Stimulated activated naive B cell treated with anti-CD40 and anti-IgM and Interleukin-4, amounts not matched to agents 10 μg/mL and 1 μg/mL and 100 μg/mL, for 72 hours (primary cell): ENCODE measurements around the gene SUPT4H1.

ENCODE experiments used
- ATAC-seq, 2 donors: fragments of 150-1000 bp; cut with Tn5 transposase; replicated peaks; 2 replicates each; pipeline ENCODE4 v1.10.0; 2021; ENCODE audit warnings: moderate library complexity in 1 of 2
- DNase-seq: peaks from one replicate; pipeline ENCODE4 v3.0.0; 2021
- H3K27ac Mint-ChIP-seq: one replicate; pipeline ENCODE4 v1.8.0; 2022; ENCODE audit warnings: mild to moderate bottlenecking, mixed read lengths
- H3K27me3 Mint-ChIP-seq, 2 donors: one replicate each; pipeline ENCODE4 v1.8.0; 2022; ENCODE audit warnings: mixed read lengths in 2 of 2
- H3K36me3 Mint-ChIP-seq, 2 donors: one replicate each; pipeline ENCODE4 v1.8.0; 2022; ENCODE audit warnings: mixed read lengths in 2 of 2, mild to moderate bottlenecking in 1 of 2
- H3K4me1 Mint-ChIP-seq, 2 donors: one replicate each; pipeline ENCODE4 v1.8.0; 2022; ENCODE audit warnings: mixed read lengths in 2 of 2, mild to moderate bottlenecking in 1 of 2
- H3K4me3 Mint-ChIP-seq, 2 donors: one replicate each; pipeline ENCODE4 v1.8.0; 2022; ENCODE audit warnings: mild to moderate bottlenecking in 2 of 2, mixed read lengths in 2 of 2, moderate library complexity in 1 of 2
- H3K9me3 Mint-ChIP-seq, 2 donors: one replicate each; pipeline ENCODE4 v1.8.0; 2022; ENCODE audit warnings: mixed read lengths in 2 of 2, mild to moderate bottlenecking in 1 of 2

The SUPT4H1 gene

DNA sequence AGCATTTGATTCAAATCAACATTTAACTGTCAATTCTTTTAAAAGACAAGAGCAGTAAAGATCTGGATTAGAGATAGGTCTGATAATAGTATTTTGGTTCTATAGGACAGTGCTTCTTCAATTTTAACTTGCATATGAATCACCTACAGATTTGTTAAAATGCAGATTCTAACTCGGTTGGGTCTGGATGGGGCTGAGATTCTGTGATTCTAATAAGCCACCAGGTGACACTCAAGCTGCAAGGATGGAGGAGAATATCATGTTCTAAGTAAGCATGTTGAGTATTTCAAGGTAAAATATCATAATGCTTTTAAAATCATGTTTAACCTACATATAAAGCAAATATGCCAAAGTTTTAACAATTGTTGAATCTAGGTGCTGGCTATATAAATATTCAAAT, 39.2 kb downstream of the SUPT4H1 start:
- no peaks in the 10 kb centered on the region for H3K27me3 Mint-ChIP-seq
- no peak overlapping the region for H3K27ac Mint-ChIP-seq
- ATAC-seq (no peak), DNase-seq (no peak)
- H3K36me3 Mint-ChIP-seq, result no peaks in the 10 kb centered on the region
- H3K9me3 Mint-ChIP-seq, result no peaks in the 10 kb centered on the region
- no peak overlapping the region for H3K4me3 Mint-ChIP-seq
- H3K4me1 Mint-ChIP-seq, result peaks cover 7 to 8% of the 10 kb centered on the region in 2 donors

DNA sequence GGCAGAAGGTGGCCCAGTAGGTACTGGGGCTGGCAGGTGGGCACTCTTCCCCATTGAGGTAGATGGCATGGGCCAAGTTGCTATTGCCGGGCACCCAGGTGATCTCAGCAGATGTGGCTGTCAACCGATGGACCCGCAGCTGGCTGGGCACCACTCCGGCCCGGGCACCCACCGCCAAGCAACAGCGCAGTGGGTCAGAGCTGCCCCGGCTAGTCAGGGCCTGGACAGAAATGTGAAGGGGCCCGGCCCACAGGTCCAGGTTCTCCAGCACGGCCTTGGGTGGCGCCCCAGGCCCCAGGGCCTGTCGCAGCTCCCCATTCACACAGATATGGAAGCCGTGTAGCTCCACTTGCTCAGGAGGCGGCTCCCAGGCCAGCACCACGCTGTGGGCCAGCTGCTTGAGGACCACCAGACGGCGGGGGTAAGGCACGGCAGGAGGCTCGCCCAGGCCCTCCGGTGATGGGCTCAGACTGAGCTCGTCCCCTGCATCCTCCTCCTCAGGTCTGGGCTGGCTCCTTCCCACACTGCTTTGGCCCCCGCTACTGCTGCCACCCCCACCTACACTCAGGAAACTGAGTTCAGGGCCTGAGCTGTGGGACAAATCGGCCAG, 39.9 kb downstream of the SUPT4H1 start:
- ATAC-seq, result no peak
- DNase-seq, result no peak
- Mint-ChIP-seq H3K9me3 (no peaks in the 10 kb centered on the region), H3K27ac (no peak overlapping the region), H3K4me3 (no peak overlapping the region), H3K4me1 (peaks cover 0 to 1% of the 10 kb centered on the region in 2 donors), H3K36me3 (no peaks in the 10 kb centered on the region), H3K27me3 (no peaks in the 10 kb centered on the region)

- DNase-seq, result no peak
- H3K9me3 Mint-ChIP-seq, result no peaks in the 10 kb centered on the region
- no peaks in the 10 kb centered on the region for H3K36me3 Mint-ChIP-seq
- no peak for ATAC-seq
- H3K27ac Mint-ChIP-seq, result peak overlapping the region; percentile 61
- no peak overlapping the region for H3K4me3 Mint-ChIP-seq
- H3K4me1 Mint-ChIP-seq, result no peaks in the 10 kb centered on the region
- no peaks in the 10 kb centered on the region for H3K27me3 Mint-ChIP-seq
These were observed 40.5 kb downstream of the SUPT4H1 start for GRCh38 chr17:58311429-58311894.

- no peak overlapping the region for H3K4me3 Mint-ChIP-seq
- no peaks in the 10 kb centered on the region for H3K9me3 Mint-ChIP-seq
- ATAC-seq (no peak), DNase-seq (no peak)
- no peaks in the 10 kb centered on the region for H3K27me3 Mint-ChIP-seq
- no peaks in the 10 kb centered on the region for H3K36me3 Mint-ChIP-seq
- H3K4me1 Mint-ChIP-seq, result no peaks in the 10 kb centered on the region
- no peak overlapping the region for H3K27ac Mint-ChIP-seq
These were observed 41.2 kb downstream of the SUPT4H1 start for GRCh38 chr17:58310511-58311428.

DNA sequence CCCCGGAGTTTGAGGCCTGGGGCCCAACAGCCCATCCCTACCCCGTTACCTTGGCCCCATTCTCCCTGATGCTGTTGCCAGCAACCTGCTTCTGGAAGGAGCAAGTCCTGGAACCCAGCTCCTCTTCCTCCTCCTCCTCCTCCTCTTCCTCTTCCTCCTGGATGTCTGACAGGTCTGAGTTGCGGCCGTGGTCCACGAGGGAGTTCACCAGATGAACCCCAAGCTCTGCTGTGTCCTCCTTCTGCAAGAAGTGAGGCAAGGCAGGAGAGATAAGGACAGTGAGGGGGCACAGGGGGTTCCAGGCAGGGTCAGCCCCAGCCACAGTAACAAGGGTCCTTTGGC, 42.1 kb downstream of the SUPT4H1 start:
- Mint-ChIP-seq H3K27me3 (no peaks in the 10 kb centered on the region), H3K27ac (no peak overlapping the region), H3K4me1 (no peaks in the 10 kb centered on the region), H3K9me3 (no peaks in the 10 kb centered on the region), H3K36me3 (no peaks in the 10 kb centered on the region), H3K4me3 (no peak overlapping the region)
- no peak for ATAC-seq
- DNase-seq, result no peak

GRCh38 chr17:58308985-58309917, 42.8 kb downstream of the SUPT4H1 start:
- ATAC-seq (no peak), DNase-seq (no peak)
- H3K27ac Mint-ChIP-seq, result no peak overlapping the region
- no peaks in the 10 kb centered on the region for H3K27me3 Mint-ChIP-seq
- H3K9me3 Mint-ChIP-seq, result no peaks in the 10 kb centered on the region
- H3K4me3 Mint-ChIP-seq, result no peak overlapping the region
- H3K36me3 Mint-ChIP-seq, result no peaks in the 10 kb centered on the region
- peaks cover 2 to 3% of the 10 kb centered on the region in 2 donors for H3K4me1 Mint-ChIP-seq

DNA sequence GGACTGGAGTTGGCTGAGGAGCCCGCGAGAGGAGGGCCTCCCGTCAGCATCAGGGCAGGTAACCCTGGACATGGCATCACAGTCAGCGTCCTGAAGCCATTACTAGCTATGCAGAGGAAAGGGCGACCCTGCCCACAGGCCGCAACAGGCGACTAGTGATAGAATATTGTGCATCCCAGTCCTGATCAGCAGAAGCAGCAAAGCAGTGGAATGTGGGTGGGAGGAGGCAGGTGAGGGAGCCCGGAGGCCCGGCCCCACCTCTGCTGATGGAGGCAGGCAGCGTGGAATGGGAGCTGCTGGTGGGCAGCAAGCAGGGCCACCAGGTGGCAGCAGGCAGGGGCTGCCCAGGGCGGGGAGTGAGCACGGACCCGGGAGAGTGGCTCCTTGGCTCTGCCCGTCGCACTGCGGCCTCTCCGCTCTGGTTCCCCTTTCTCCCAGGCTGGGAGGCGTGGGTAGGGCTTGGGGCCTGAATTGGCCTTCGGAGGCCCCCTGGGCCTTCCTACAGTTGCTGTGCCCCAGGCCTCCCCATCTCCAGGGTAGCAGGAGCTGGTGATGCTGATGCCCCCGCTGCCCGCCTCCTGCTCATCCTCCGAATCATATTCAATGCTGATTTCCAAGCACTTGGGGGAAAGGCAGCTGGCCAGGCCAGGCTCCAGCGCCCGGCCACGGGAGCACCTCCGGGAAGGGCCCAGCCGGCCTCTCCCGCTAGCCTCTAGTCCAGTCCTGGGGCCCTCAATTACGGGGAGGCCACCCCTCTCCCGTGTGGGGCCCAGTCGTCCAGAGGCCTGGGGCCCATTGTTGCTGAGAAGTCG, 43.6 kb downstream of the SUPT4H1 start:
- Mint-ChIP-seq H3K4me1 (peaks cover 6 to 9% of the 10 kb centered on the region in 2 donors), H3K27me3 (no peaks in the 10 kb centered on the region)
- no peak for DNase-seq

DNA sequence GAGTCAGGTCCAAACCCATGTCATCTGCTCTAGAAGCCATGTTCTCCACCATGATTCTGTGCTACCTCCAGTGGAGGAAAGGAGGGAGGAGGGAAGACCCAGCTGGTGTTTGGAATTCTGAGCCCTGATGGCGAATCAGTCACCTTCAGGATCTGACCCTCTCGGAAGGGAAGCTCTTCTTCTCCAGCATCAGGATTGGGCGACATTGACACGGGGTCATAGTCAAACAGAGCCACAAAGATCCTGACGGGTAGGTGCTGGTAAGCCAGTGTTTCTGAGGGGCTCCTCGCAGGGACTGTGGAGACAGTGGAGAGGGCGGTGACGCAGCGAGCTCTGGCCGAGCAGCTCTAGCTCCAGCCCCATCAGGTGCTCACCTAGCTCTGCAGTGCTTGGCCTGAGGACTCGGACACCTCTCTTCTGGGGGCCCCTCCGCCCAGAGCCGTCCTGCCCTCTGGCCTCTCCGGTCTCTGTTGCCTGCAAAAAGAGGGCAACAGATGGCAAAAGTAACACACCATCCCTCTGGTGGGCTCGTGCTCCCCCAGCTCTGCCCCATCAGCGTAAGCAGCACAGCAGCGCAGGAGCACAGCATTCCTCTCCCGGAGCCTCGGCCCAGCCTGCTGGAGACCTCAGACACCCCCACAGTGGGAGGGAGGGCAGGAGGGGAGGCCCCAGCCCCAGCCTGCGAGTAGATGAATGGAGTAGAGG, 44.4 kb downstream of the SUPT4H1 start:
- no peaks in the 10 kb centered on the region for H3K36me3 Mint-ChIP-seq
- peaks cover 9 to 16% of the 10 kb centered on the region in 2 donors for H3K4me1 Mint-ChIP-seq
- DNase-seq (no peak), ATAC-seq (no peak)
- H3K4me3 Mint-ChIP-seq, result no peak overlapping the region
- peak overlapping the region; percentile 47 for H3K27ac Mint-ChIP-seq
- H3K9me3 Mint-ChIP-seq, result no peaks in the 10 kb centered on the region
- no peaks in the 10 kb centered on the region for H3K27me3 Mint-ChIP-seq

More for the DNA sequence above, 43.6 kb downstream of the SUPT4H1 start:
- H3K36me3 Mint-ChIP-seq, result no peaks in the 10 kb centered on the region
- H3K4me3 Mint-ChIP-seq, result no peak overlapping the region
- ATAC-seq, result no peak
- H3K9me3 Mint-ChIP-seq, result no peaks in the 10 kb centered on the region
- peak overlapping the region; percentile 37 for H3K27ac Mint-ChIP-seq

DNA sequence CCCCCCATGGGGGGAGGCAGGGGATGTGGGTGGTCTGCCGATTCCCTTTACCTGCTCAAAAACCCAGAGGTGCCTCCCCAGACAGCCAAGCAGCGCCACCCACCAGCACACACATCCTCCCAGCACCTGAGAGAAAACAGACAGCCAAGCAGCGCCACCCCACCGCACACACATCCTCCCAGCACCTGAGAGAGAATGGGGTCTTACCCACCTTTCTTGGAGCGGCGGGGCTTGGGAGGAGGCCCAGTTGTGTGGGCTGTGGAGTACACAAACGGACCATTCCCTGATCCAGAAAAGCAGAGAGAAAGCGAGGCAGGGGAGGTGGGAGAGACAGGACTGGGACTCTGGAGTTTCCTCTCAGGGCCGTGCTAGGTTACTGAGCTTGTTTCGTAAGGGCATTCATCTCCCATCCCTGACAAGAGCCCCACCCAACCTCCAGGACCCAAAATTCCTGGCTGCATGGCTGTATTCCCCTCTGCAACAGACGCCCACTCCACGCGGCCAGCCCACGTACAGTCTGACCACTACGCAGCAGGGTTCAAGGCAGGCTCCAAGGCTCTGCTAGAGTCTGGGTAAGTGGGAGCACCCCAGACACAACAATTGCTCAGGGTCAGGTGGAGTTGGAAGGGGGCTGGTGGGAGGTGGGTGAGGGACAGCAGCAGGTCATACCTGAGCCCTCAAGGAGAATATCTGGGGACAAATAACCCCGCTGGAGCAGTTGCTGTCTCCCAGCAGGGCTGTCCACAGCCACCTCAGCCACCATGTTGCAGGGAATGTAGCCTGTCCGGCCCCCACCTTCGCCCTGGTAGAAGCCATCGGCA, 45.7 kb downstream of the SUPT4H1 start:
- Mint-ChIP-seq H3K27me3 (no peaks in the 10 kb centered on the region), H3K27ac (no peak overlapping the region), H3K9me3 (no peaks in the 10 kb centered on the region), H3K36me3 (no peaks in the 10 kb centered on the region), H3K4me3 (no peak overlapping the region), H3K4me1 (peaks cover 14 to 22% of the 10 kb centered on the region in 2 donors)
- no peak for ATAC-seq
- no peak for DNase-seq

- no peak overlapping the region for H3K4me3 Mint-ChIP-seq
- H3K27ac Mint-ChIP-seq, result no peak overlapping the region
- H3K27me3 Mint-ChIP-seq, result no peaks in the 10 kb centered on the region
- H3K36me3 Mint-ChIP-seq, result no peaks in the 10 kb centered on the region
- peaks cover 14 to 22% of the 10 kb centered on the region in 2 donors for H3K4me1 Mint-ChIP-seq
- ATAC-seq, result no peak
- H3K9me3 Mint-ChIP-seq, result no peaks in the 10 kb centered on the region
- no peak for DNase-seq
These were observed 46.4 kb downstream of the SUPT4H1 start for GRCh38 chr17:58305626-58306025.

DNA sequence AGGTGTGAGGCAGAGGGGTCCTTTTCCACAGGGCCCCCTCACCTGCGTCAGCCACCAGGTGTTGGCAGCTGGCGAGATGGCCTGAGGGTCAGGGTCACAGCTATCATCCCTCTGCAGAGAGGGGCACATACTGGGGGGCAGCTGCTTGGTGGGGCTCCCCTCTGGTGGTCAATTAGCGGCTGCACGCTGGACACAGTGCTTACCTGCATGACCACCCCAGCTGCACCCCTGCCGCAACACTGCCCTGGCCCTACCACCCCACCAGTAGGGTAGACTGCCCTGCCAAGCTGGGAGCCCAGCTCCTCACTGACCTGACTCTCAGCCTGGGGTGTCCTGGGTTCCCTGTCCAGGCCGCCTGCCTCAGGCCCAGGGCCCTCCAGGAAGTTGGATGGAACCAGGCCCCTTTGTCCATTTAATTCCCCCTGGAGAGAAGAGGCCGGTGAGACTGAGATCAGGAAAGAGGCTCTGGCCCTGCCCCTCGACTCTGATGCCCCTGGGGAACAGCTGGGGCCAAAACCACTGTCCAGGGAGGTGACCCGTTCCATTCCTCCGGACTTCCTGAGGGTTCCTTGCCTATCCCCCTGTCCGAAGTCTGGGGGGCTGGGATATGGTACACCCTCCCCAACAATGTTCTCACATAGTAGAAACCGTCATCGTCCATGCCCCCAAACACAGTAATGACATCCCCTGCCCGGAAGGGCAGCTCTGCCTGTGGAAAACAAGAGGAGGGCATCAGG, 47.1 kb downstream of the SUPT4H1 start:
- H3K9me3 Mint-ChIP-seq, result no peaks in the 10 kb centered on the region
- H3K27ac Mint-ChIP-seq, result no peak overlapping the region
- ATAC-seq (no peak), DNase-seq (no peak)
- no peaks in the 10 kb centered on the region for H3K36me3 Mint-ChIP-seq
- H3K27me3 Mint-ChIP-seq, result no peaks in the 10 kb centered on the region
- no peak overlapping the region for H3K4me3 Mint-ChIP-seq
- peaks cover 14 to 22% of the 10 kb centered on the region in 2 donors for H3K4me1 Mint-ChIP-seq
